Gastroesophageal sphincter (tissue), 4 donors: ENCODE data around the gene TENT5A. TPM values are rescaled to one million over a fixed set of nuclear protein-coding genes. Genes with fewer than 3 reads are reported as not detected.

Experiments
- ATAC-seq: fragments of 150-250 bp; one replicate; pipeline ENCODE4 v1.9.1; 2016; ENCODE audit warnings: mild to moderate bottlenecking, moderate library complexity
- H3K27ac ChIP-seq, 4 donors: fragments of 200-600 bp; sonication (generic) in 3 of 4; 1 replicate in 3 of 4; 2 replicates in 1 of 4; pipeline ENCODE4 v1.5.1; 2016 to 2019
- H3K27me3 ChIP-seq: fragments of 200-600 bp; sonication (generic); one replicate; pipeline ENCODE4 v1.5.1; 2019
- H3K36me3 ChIP-seq, 2 donors: fragments of 200-600 bp; sonication (generic); one replicate each; pipeline ENCODE4 v1.5.1; 2019; ENCODE audit warnings: control low read depth in 1 of 2
- H3K4me1 ChIP-seq, 3 donors: fragments of 200-600 bp; sonication (generic); 1 replicate in 2 of 3; 2 replicates in 1 of 3; pipeline ENCODE4 v1.5.1; 2016 to 2019; ENCODE audit warnings: control low read depth in 2 of 3
- H3K4me3 ChIP-seq, 2 donors: fragments of 200-600 bp; sonication (generic); one replicate each; pipeline ENCODE4 v1.5.1; 2019; ENCODE audit warnings: mild to moderate bottlenecking in 1 of 2, moderate library complexity in 1 of 2
- H3K9me3 ChIP-seq, 3 donors: fragments of 200-600 bp; sonication (generic); one replicate each; pipeline ENCODE4 v1.5.1; 2017 to 2019; ENCODE audit warnings: control low read depth in 2 of 3
- CTCF ChIP-seq, 4 experiments: fragments of 200-600 bp in 2 of 4; fragments of 450-650 bp in 2 of 4; sonication (generic) in 1 of 4; IDR thresholded peaks; one replicate each; pipeline ENCODE4 v1.5.1; 2017 to 2019; ENCODE audit warnings: antibody characterized with exemption in 4 of 4, mild to moderate bottlenecking in 2 of 4, moderate library complexity in 2 of 4
- EP300 ChIP-seq: sonication (generic); formaldehyde crosslinking; IDR thresholded peaks from one replicate; pipeline ENCODE4 v1.6.1; 2017; ENCODE audit warnings: antibody characterized with exemption, mild to moderate bottlenecking
- POLR2A ChIP-seq, 2 donors: fragments of 450-650 bp; IDR thresholded peaks; one replicate each; pipeline ENCODE4 v1.6.1; 2017; ENCODE audit warnings: antibody characterized with exemption in 2 of 2, mild to moderate bottlenecking in 2 of 2, moderate library complexity in 1 of 2
- POLR2AphosphoS5 ChIP-seq: sonication (generic); formaldehyde crosslinking; IDR thresholded peaks from one replicate; pipeline ENCODE4 v1.6.1; 2017; ENCODE audit warnings: antibody characterized with exemption
- WGBS, 2 donors: methylation state at CpG; one replicate each; pipeline ENCODE4 v1.1.5; 2018; ENCODE audit warnings: low coverage in 1 of 2; 5-methylcytosine and 5-hydroxymethylcytosine counted together
- total RNA-seq, 4 donors: library from RNA; depleted of rRNA; stranded (reverse); fragments of >200 nt; gene quantifications; one replicate each; pipeline ENCODE4 v1.1.0, GENCODE V29; 2016

Gene TENT5A
- total RNA-seq, 4 donors from 2014 or later, result 8.4 to 35.8 (median 14.3) TPM

DNA sequence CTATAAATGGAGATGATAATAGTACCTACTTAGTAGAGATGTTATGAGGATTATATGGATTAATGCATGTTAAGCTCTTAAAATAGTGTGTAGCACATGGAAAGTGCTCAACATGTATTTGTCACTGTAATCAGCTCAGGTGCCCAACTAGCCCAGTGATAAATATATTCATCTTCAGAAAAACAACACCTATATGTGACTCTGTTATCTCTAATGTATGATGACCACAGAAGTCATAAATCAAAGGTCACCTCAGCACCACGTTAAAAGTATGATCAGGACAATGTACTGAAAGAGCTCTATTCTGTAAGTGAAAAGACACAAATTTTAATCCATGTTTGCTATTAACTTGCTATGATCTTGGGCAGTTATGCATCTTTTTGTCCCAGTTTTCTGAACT lies 36.8 kb upstream of the TENT5A start:
- H3K9me3 ChIP-seq, result no peaks in the 10 kb centered on the region
- no peak for ATAC-seq
- WGBS, 2 donors, result 38 to 89% methylated on average over 1 of the region's 1 CpG
- H3K27ac ChIP-seq, result no peak overlapping the region
- no peaks in the 10 kb centered on the region for H3K27me3 ChIP-seq
- TF ChIP-seq POLR2A (IDR thresholded peaks at IDR 0.05) (no peak), POLR2AphosphoS5 (no peak), CTCF (IDR thresholded peaks at IDR 0.05) (no peak), EP300 (no peak)
- peaks cover 0 to 10% (median 4%) of the 10 kb centered on the region in 3 donors for H3K4me1 ChIP-seq
- no peak overlapping the region for H3K4me3 ChIP-seq
- no peaks in the 10 kb centered on the region for H3K36me3 ChIP-seq

- TF ChIP-seq CTCF (IDR thresholded peaks at IDR 0.05), result no peak
- TF ChIP-seq POLR2A (IDR thresholded peaks at IDR 0.05), result no peak
- TF ChIP-seq EP300, result no peak
- no peak for TF ChIP-seq POLR2AphosphoS5
- H3K36me3 ChIP-seq, result no peaks in the 10 kb centered on the region
- H3K4me1 ChIP-seq, result peaks cover 0 to 10% (median 4%) of the 10 kb centered on the region in 3 donors
- no peak overlapping the region for H3K27ac ChIP-seq
- no peaks in the 10 kb centered on the region for H3K9me3 ChIP-seq
- H3K4me3 ChIP-seq, result no peak overlapping the region
- no peaks in the 10 kb centered on the region for H3K27me3 ChIP-seq
- no peak for ATAC-seq
Measured at GRCh38 chr6:81788748-81789147, 36.3 kb upstream of the TENT5A start.

DNA sequence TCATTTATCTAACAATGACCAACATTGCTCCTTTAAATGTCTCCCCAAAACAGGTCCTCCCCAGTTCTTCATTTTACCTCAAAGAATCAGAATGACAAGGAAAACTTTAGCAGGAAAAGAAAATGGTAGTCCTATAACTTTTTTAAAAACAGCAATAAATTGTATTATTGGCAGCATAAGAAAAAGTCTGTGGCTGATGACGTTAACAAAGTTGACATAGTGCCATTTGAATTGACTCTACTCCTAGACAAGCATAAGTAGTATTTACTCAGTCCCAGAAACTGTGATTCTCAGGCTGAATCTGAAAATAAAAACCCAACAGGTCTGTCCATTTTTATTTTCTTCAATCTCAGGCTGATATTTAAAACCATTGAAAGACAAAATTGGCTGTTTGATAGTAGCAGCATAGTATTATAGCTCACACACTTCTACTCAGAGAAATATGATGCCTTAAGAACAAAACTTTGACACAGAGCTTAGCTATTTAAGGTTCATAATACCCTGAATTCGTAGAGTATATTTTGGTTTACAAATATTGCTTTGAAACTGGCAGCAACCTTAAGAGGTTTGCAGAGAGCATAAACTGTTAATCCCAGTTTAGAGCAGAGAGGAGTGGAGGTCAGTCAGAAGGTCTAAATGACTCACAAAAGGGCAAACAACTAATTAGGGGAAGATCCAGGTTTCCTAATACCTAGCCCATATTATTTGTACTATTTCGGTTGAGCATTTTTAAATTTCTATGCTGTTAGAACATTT lies 35.0 kb upstream of the TENT5A start:
- no peak overlapping the region for H3K27ac ChIP-seq
- 25 to 52% methylated on average over 3 of the region's 3 CpGs for WGBS, 2 donors
- no peaks in the 10 kb centered on the region for H3K27me3 ChIP-seq
- TF ChIP-seq POLR2AphosphoS5 (no peak), CTCF (IDR thresholded peaks at IDR 0.05) (no peak), POLR2A (IDR thresholded peaks at IDR 0.05) (no peak), EP300 (no peak)
- H3K9me3 ChIP-seq, result no peaks in the 10 kb centered on the region
- no peak for ATAC-seq
- no peak overlapping the region for H3K4me3 ChIP-seq
- H3K4me1 ChIP-seq, result peaks cover 0 to 10% (median 4%) of the 10 kb centered on the region in 3 donors
- no peaks in the 10 kb centered on the region for H3K36me3 ChIP-seq

DNA sequence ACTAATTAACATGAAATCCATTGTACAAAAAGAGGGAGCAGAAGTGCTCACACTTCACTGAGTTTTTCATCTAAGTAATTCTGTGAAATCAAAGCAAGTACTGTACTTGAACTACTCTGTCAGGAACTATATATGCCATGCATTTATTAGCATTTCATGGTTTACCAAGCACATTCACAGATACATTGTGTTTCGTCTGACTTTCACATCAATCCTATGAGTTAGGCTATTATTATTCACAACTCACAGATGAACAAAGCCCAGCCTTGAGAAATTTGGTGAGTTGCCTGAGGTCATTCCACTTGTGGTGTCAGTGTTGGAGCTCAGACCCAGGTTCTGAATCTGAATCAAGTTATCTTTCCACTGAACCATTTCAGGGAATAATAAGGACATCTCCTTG lies 33.7 kb upstream of the TENT5A start:
- Histone ChIP-seq H3K36me3 (no peaks in the 10 kb centered on the region), H3K4me1 (peaks cover 0 to 10% (median 4%) of the 10 kb centered on the region in 3 donors), H3K4me3 (no peak overlapping the region), H3K27ac (no peak overlapping the region), H3K9me3 (no peaks in the 10 kb centered on the region), H3K27me3 (no peaks in the 10 kb centered on the region)
- TF ChIP-seq EP300, result no peak
- no peak for TF ChIP-seq CTCF (IDR thresholded peaks at IDR 0.05)
- no peak for TF ChIP-seq POLR2A (IDR thresholded peaks at IDR 0.05)
- TF ChIP-seq POLR2AphosphoS5, result no peak
- no peak for ATAC-seq
- 67 to 78% methylated on average over 1 of the region's 1 CpG for WGBS, 2 donors

DNA sequence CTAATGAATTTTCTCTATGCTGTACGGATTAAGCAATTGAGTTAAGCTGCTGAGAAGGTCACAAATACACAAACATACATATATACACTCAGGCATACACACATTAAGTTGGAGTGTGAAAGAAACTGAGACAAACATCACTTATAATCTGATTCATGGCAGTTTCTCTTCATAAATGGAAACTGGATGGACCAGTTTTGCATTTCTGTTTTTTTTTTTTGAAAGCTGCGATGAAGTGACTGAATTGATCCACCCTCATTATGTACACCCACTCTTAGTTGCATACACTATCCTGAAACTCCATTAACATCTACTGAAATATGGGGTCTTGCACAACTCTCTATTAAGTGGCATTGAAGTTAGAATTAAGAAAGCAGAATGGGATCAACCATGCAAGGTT lies 32.9 kb upstream of the TENT5A start:
- 88 to 91% methylated on average over 1 to 2 of the region's 2 CpGs for WGBS, 2 donors
- no peaks in the 10 kb centered on the region for H3K27me3 ChIP-seq
- no peak for ATAC-seq
- H3K36me3 ChIP-seq, result no peaks in the 10 kb centered on the region
- no peak for TF ChIP-seq POLR2AphosphoS5
- no peak for TF ChIP-seq POLR2A (IDR thresholded peaks at IDR 0.05)
- TF ChIP-seq EP300, result no peak
- no peak for TF ChIP-seq CTCF (IDR thresholded peaks at IDR 0.05)
- H3K4me1 ChIP-seq, result peaks cover 0 to 10% (median 4%) of the 10 kb centered on the region in 3 donors
- H3K9me3 ChIP-seq, result no peaks in the 10 kb centered on the region
- H3K4me3 ChIP-seq, result no peak overlapping the region
- no peak overlapping the region for H3K27ac ChIP-seq
